ENCODE data around the gene C1orf87.

Gene C1orf87

GRCh38 chr1:59948990-59949389, 124.6 kb downstream of the C1orf87 start:
- no peak for DNase-seq (ENCODE audit: low read depth in 2 of 3, low spot score in 1 of 3)

- peak; percentile 16 to 36 (median 31) for DNase-seq (ENCODE audit: low read depth in 2 of 3, low spot score in 1 of 3)
Measured at GRCh38 chr1:59947047-59947938, 126.3 kb downstream of the C1orf87 start.

- no peak for DNase-seq (ENCODE audit: low read depth in 2 of 3, low spot score in 1 of 3)
Measured at GRCh38 chr1:59945790-59946189, 127.8 kb downstream of the C1orf87 start.

All from stimulated activated CD4-positive, alpha-beta T cell treated with anti-CD3 and anti-CD28 coated beads, Interleukin-12 subunit alpha, Interleukin-12 subunit beta, amount 100 ng/mL, for 48 hours (primary cell).